GM12878 (cell line): ENCODE measurements around the gene TGFBRAP1. TPM values are rescaled to one million over a fixed set of nuclear protein-coding genes. Genes with fewer than 3 reads are reported as not detected.

ENCODE experiments used
- ATAC-seq: fragments of 200-7000 bp; cut with Tn5 transposase; 3 replicates; pipeline ENCODE4 v1.9.1; 2020; ENCODE audit warnings: mild to moderate bottlenecking, moderate library complexity
- BruUV-seq: library from RNA; stranded (reverse); fragments of 400-500 nt; replicated peaks from 2 replicates; lab custom pipeline; 2021; lab: Mats Ljungman, UMichigan
- CTCF ChIA-PET: fragments of 300-600 bp; sonication (Branson Sonifier 250); formaldehyde crosslinking; extraction: SDS; loops from one replicate; lab custom pipeline; 2021; ENCODE audit warnings: inconsistent platforms; lab: Yijun Ruan, JAX
- POLR2A ChIA-PET: fragments of 350-600 bp; formaldehyde crosslinking; extraction: SDS; loops from one replicate; lab custom pipeline; 2021; ENCODE audit warnings: inconsistent platforms; lab: Charles Lee
- RAD21 ChIA-PET: fragments of 300-600 bp; sonication (Branson Sonifier 250); formaldehyde crosslinking; loops from one replicate; lab custom pipeline; 2023; ENCODE audit warnings: antibody characterized with exemption; ENCODE audit not compliant: unreplicated experiment; lab: Charles Lee
- SMC1A ChIA-PET: fragments of 300-600 bp; sonication (Branson Sonifier 250); formaldehyde crosslinking; loops from one replicate; lab custom pipeline; 2023; ENCODE audit not compliant: unreplicated experiment, uncharacterized antibody; lab: Charles Lee
- DNase-seq: peaks from one replicate; pipeline ENCODE4 v3.0.0-alpha.2; 2011; ENCODE audit warnings: low read depth, low spot score
- FAIRE-seq: peaks from 3 replicates; lab custom pipeline; 2011; peaks lifted over from hg19 to GRCh38; lab: Jason Lieb, UNC
- H2AFZ ChIP-seq: 2 replicates; pipeline ENCODE4 v1.6.0; 2011; ENCODE audit warnings: low read depth, low read length, control low read depth; ENCODE audit not compliant: control insufficient read depth
- H3K27ac ChIP-seq: 2 replicates; pipeline ENCODE4 v1.5.1; 2011; ENCODE audit warnings: control low read depth; ENCODE audit not compliant: control insufficient read depth, insufficient read depth
- H3K27me3 ChIP-seq, 2 experiments: replicated peaks in 1 of 2; 2 replicates each; pipeline versions ENCODE4 v1.6.0 to v1.6.1; 2011; ENCODE audit warnings: low read length in 1 of 2; ENCODE audit not compliant: control insufficient read depth in 2 of 2, insufficient read depth in 2 of 2
- H3K36me3 ChIP-seq, 2 experiments: 2 replicates each; pipeline ENCODE4 v1.5.1; 2011; ENCODE audit warnings: low read length in 1 of 2; ENCODE audit not compliant: control insufficient read depth in 2 of 2, insufficient read depth in 2 of 2
- H3K4me1 ChIP-seq: 2 replicates; pipeline ENCODE4 v1.6.1; 2011; ENCODE audit warnings: mild to moderate bottlenecking, low read length, moderate library complexity, mixed read lengths; ENCODE audit not compliant: control insufficient read depth, insufficient read depth
- H3K4me2 ChIP-seq: 2 replicates; pipeline ENCODE4 v1.6.0; 2011; ENCODE audit warnings: control low read depth; ENCODE audit not compliant: control insufficient read depth, insufficient read depth
- H3K4me3 ChIP-seq: fragments of 200-600 bp; sonication (generic); 2 replicates; pipeline ENCODE4 v1.5.1; 2016
- H3K79me2 ChIP-seq: 2 replicates; pipeline ENCODE4 v1.6.0; 2011; ENCODE audit warnings: low read length; ENCODE audit not compliant: control insufficient read depth, insufficient read depth
- H3K9ac ChIP-seq: 2 replicates; pipeline ENCODE4 v1.8.0; 2011; ENCODE audit warnings: low read length, control low read depth, mixed read lengths; ENCODE audit not compliant: control insufficient read depth, insufficient read depth
- H3K9me3 ChIP-seq: replicated peaks from 3 replicates; pipeline ENCODE4 v1.5.1; 2011; ENCODE audit warnings: mild to moderate bottlenecking, low read length; ENCODE audit not compliant: control insufficient read depth, insufficient read depth
- H4K20me1 ChIP-seq: 2 replicates; pipeline ENCODE4 v1.6.0; 2011; ENCODE audit not compliant: control insufficient read depth, insufficient read depth
- LARP7 ChIP-seq: fragments of 450-650 bp; IDR thresholded peaks from 2 replicates; pipeline ENCODE4 v1.6.1; 2017; ENCODE audit warnings: mild to moderate bottlenecking
- RAD51 ChIP-seq: fragments of 450-650 bp; IDR thresholded peaks from 2 replicates; pipeline ENCODE4 v1.6.1; 2016; ENCODE audit warnings: moderate library complexity, mild to moderate bottlenecking, inconsistent platforms
- SPI1 ChIP-seq: IDR thresholded peaks from 2 replicates; pipeline ENCODE4 v1.6.1; 2011; ENCODE audit warnings: low read depth, mild to moderate bottlenecking, low read length, moderate library complexity, borderline replicate concordance; ENCODE audit not compliant: insufficient read depth
- ZNF24 ChIP-seq: fragments of 450-650 bp; IDR thresholded peaks from 2 replicates; pipeline ENCODE4 v1.6.1; 2017; ENCODE audit warnings: antibody characterized with exemption, mild to moderate bottlenecking
- WGBS: methylation state at CpG from one replicate; pipeline ENCODE4 v1.1.6; 2016; ENCODE audit warnings: low lambda C conversion rate; ENCODE audit not compliant: insufficient replicate concordance, insufficient coverage; ENCODE audit errors: missing lambda C conversion rate; 5-methylcytosine and 5-hydroxymethylcytosine counted together
- in situ Hi-C: fragments of 300-500 bp; cut with MboI; formaldehyde crosslinking; loops from 9 replicates; pipeline ENCODE4 v1.14.3; 2018; ENCODE audit warnings: mixed read lengths
- intact Hi-C: fragments of 100-400 bp; cut with micrococcal nuclease; formaldehyde crosslinking; loops from one replicate; pipeline ENCODE4 v1.14.2; 2022; ENCODE audit not compliant: unreplicated experiment
- polyA plus RNA-seq, 11 experiments: library from polyadenylated mRNA; depleted of rRNA in 4 of 11; unstranded in 6 of 11; stranded (reverse) in 5 of 11; fragments of >200 nt; fragmentation: Nextera tagmentation in 4 of 11; fragmentation: Illumina TruSeq in 1 of 11; extraction: Ambion mirVana in 4 of 11; extraction: Trizol in 1 of 11; gene quantifications; 1 replicate in 1 of 11; 2 replicates in 10 of 11; pipeline versions ENCODE4 v1.2.1 to v1.2.3, GENCODE V29; 2011 to 2016; ENCODE audit warnings: inconsistent platforms in 2 of 11, missing spikeins in 2 of 11, low read depth in 1 of 11
- total RNA-seq, 4 experiments: library from RNA; depleted of rRNA in 3 of 4; stranded (reverse); fragments of >200 nt in 3 of 4; fragmentation: Illumina TruSeq in 1 of 4; extraction: Trizol in 1 of 4; gene quantifications; 2 replicates each; pipeline versions ENCODE4 v1.2.1 to v1.2.3, GENCODE V29; 2013 to 2021
- TF ChIP-seq, protein P1 (sequence below): fragments of 450-650 bp; IDR thresholded peaks from 2 replicates; pipeline ENCODE4 v1.6.1; 2016; ENCODE audit warnings: mild to moderate bottlenecking, moderate library complexity, borderline replicate concordance

The TGFBRAP1 gene
- total and polyA plus RNA-seq, 10 of the 15 experiments (the other 5 are each of a cell fraction or from before 2014, with no cell fraction given) = 7.9 to 37.4 (median 23.7) TPM

DNA sequence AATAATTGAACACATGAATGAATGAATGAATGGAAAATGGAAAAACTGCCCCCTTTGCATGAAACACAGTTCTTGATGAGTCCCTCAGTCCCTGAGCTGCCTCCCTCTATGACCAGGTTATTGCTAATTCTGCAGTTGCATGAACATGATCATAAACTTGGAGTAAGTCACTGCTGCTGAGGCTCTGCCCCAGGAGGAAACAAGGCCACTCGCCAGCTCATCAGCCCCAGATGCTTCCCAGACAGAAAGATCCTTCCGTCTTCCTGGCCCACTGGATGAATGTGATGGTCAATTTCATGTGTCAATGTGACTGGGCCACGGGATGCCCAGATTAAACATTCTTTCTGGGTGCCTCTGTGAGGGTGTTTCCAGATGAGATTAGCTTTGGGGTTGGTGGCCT, 71.6 kb downstream of the TGFBRAP1 start:
- Histone ChIP-seq H3K4me3 (no peak overlapping the region), H4K20me1 (no peaks in the 10 kb centered on the region), H3K36me3 (no peaks in the 10 kb centered on the region), H3K27me3 (no peaks in the 10 kb centered on the region), H3K9me3 (no peaks in the 10 kb centered on the region), H3K4me2 (no peak overlapping the region), H3K79me2 (no peaks in the 10 kb centered on the region), H2AFZ (no peak overlapping the region), H3K27ac (no peak overlapping the region), H3K9ac (no peak overlapping the region), H3K4me1 (no peaks in the 10 kb centered on the region)
- CTCF ChIA-PET = no interaction called here
- TF ChIP-seq RAD51 (no peak), ZNF24 (no peak), SPI1 (no peak), LARP7 (no peak)
- TF ChIP-seq, protein P1, sequence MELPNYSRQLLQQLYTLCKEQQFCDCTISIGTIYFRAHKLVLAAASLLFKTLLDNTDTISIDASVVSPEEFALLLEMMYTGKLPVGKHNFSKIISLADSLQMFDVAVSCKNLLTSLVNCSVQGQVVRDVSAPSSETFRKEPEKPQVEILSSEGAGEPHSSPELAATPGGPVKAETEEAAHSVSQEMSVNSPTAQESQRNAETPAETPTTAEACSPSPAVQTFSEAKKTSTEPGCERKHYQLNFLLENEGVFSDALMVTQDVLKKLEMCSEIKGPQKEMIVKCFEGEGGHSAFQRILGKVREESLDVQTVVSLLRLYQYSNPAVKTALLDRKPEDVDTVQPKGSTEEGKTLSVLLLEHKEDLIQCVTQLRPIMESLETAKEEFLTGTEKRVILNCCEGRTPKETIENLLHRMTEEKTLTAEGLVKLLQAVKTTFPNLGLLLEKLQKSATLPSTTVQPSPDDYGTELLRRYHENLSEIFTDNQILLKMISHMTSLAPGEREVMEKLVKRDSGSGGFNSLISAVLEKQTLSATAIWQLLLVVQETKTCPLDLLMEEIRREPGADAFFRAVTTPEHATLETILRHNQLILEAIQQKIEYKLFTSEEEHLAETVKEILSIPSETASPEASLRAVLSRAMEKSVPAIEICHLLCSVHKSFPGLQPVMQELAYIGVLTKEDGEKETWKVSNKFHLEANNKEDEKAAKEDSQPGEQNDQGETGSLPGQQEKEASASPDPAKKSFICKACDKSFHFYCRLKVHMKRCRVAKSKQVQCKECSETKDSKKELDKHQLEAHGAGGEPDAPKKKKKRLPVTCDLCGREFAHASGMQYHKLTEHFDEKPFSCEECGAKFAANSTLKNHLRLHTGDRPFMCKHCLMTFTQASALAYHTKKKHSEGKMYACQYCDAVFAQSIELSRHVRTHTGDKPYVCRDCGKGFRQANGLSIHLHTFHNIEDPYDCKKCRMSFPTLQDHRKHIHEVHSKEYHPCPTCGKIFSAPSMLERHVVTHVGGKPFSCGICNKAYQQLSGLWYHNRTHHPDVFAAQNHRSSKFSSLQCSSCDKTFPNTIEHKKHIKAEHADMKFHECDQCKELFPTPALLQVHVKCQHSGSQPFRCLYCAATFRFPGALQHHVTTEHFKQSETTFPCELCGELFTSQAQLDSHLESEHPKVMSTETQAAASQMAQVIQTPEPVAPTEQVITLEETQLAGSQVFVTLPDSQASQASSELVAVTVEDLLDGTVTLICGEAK = no peak
- WGBS = 81% methylated on average over 3 of the region's 3 CpGs
- intact Hi-C loops = no loop called here
- DNase-seq (no peak), FAIRE-seq (no peak), ATAC-seq (no peak)
- SMC1A ChIA-PET = no interaction called here
- in situ Hi-C loops = no loop called here
- no TSS peak for BruUV-seq
- POLR2A ChIA-PET = no interaction called here
- RAD21 ChIA-PET = no interaction called here
